Uterus (tissue), 2 donors: ENCODE results near the gene ENPP4.

ENCODE experiments used
- CTCF ChIP-seq, 4 experiments: fragments of 200-600 bp in 2 of 4; fragments of 450-650 bp in 2 of 4; sonication (generic) in 2 of 4; IDR thresholded peaks; one replicate each; pipeline ENCODE4 v1.5.1; 2016 to 2019; ENCODE audit warnings: antibody characterized with exemption in 4 of 4, mild to moderate bottlenecking in 2 of 4, moderate library complexity in 1 of 4
- POLR2A ChIP-seq, 2 donors: fragments of 450-650 bp; IDR thresholded peaks; one replicate each; pipeline ENCODE4 v1.6.1; 2016; ENCODE audit warnings: antibody characterized with exemption in 2 of 2, mild to moderate bottlenecking in 1 of 2, moderate library complexity in 1 of 2

GRCh38 chr6:46159229-46159628 lies 29.4 kb downstream of the ENPP4 start:
- TF ChIP-seq POLR2A (IDR thresholded peaks at IDR 0.05), result no peak
- TF ChIP-seq CTCF (IDR thresholded peaks at IDR 0.05), result no peak
